ENCODE results near the gene MSX2. TPM values are rescaled to one million over a fixed set of nuclear protein-coding genes. Genes with fewer than 3 reads are reported as not detected.

The MSX2 gene
- total and polyA plus RNA-seq, 2 donors (not counting 1 experiment from before 2014, with no cell fraction given): 1.3 to 4.5 TPM

- H3K27me3 ChIP-seq (ENCODE audit: control insufficient read depth, insufficient read depth, low read length): no peaks in the 10 kb centered on the region
- H3K4me3 ChIP-seq (replicated peaks in 1 of 4; ENCODE audit: control extremely low read depth in 1 of 4, insufficient read depth in 1 of 4, low read depth in 3 of 4, low read length in 4 of 4): no peak overlapping the region
- no peaks in the 10 kb centered on the region for H3K4me1 ChIP-seq (ENCODE audit: control insufficient read depth, extremely low read depth, insufficient read depth, low read length)
- no peak overlapping the region for H3K4me2 ChIP-seq (ENCODE audit: extremely low read depth, insufficient read depth, low read length)
- H3K9me3 ChIP-seq (ENCODE audit: control insufficient read depth, insufficient read depth, low read depth, low read length): no peaks in the 10 kb centered on the region
- no peak for DNase-seq (ENCODE audit: low read depth in 2 of 2)
- H3K9ac ChIP-seq (ENCODE audit: insufficient read depth, low read length): no peak overlapping the region
- H2AFZ ChIP-seq (ENCODE audit: low read length): no peak overlapping the region
- no peaks in the 10 kb centered on the region for H3K79me2 ChIP-seq (ENCODE audit: control insufficient read depth, insufficient read depth, low read length)
- H3K27ac ChIP-seq (ENCODE audit: insufficient read depth, low read length): no peak overlapping the region
- TF ChIP-seq CTCF (conservative IDR thresholded peaks at IDR 0.05 in 1 of 2, IDR thresholded peaks at IDR 0.05 in 1 of 2; ENCODE audit: low read depth in 1 of 2, low read length in 2 of 2) (no peak), EZH2 (IDR thresholded peaks at IDR 0.05; ENCODE audit: low read length, missing control alignments) (no peak)
- H4K20me1 ChIP-seq (ENCODE audit: control insufficient read depth, extremely low read depth, insufficient read depth, low read length): no peaks in the 10 kb centered on the region
- H3K36me3 ChIP-seq (ENCODE audit: control insufficient read depth, insufficient read depth, low read length): no peaks in the 10 kb centered on the region
These were observed 39.9 kb downstream of the MSX2 start for GRCh38 chr5:174764309-174764708.

- Histone ChIP-seq H4K20me1 (ENCODE audit: control insufficient read depth, extremely low read depth, insufficient read depth, low read length) (no peaks in the 10 kb centered on the region), H3K4me1 (ENCODE audit: control insufficient read depth, extremely low read depth, insufficient read depth, low read length) (no peaks in the 10 kb centered on the region), H3K4me3 (replicated peaks in 1 of 4; ENCODE audit: control extremely low read depth in 1 of 4, insufficient read depth in 1 of 4, low read depth in 3 of 4, low read length in 4 of 4) (no peak overlapping the region), H3K9me3 (ENCODE audit: control insufficient read depth, insufficient read depth, low read depth, low read length) (no peaks in the 10 kb centered on the region), H3K36me3 (ENCODE audit: control insufficient read depth, insufficient read depth, low read length) (no peaks in the 10 kb centered on the region), H3K79me2 (ENCODE audit: control insufficient read depth, insufficient read depth, low read length) (no peaks in the 10 kb centered on the region), H3K27me3 (ENCODE audit: control insufficient read depth, insufficient read depth, low read length) (no peaks in the 10 kb centered on the region), H3K9ac (ENCODE audit: insufficient read depth, low read length) (no peak overlapping the region), H3K27ac (ENCODE audit: insufficient read depth, low read length) (no peak overlapping the region), H3K4me2 (ENCODE audit: extremely low read depth, insufficient read depth, low read length) (no peak overlapping the region), H2AFZ (ENCODE audit: low read length) (no peak overlapping the region)
- TF ChIP-seq EZH2 (IDR thresholded peaks at IDR 0.05; ENCODE audit: low read length, missing control alignments) (no peak), CTCF (conservative IDR thresholded peaks at IDR 0.05 in 1 of 2, IDR thresholded peaks at IDR 0.05 in 1 of 2; ENCODE audit: low read depth in 1 of 2, low read length in 2 of 2) (no peak)
- DNase-seq (ENCODE audit: low read depth in 2 of 2): no peak
These were observed 41.2 kb downstream of the MSX2 start for GRCh38 chr5:174765540-174765939.

- no peaks in the 10 kb centered on the region for H4K20me1 ChIP-seq (ENCODE audit: control insufficient read depth, extremely low read depth, insufficient read depth, low read length)
- no peak overlapping the region for H3K27ac ChIP-seq (ENCODE audit: insufficient read depth, low read length)
- no peak overlapping the region for H3K4me3 ChIP-seq (replicated peaks in 1 of 4; ENCODE audit: control extremely low read depth in 1 of 4, insufficient read depth in 1 of 4, low read depth in 3 of 4, low read length in 4 of 4)
- H2AFZ ChIP-seq (ENCODE audit: low read length): no peak overlapping the region
- no peak for TF ChIP-seq EZH2 (IDR thresholded peaks at IDR 0.05; ENCODE audit: low read length, missing control alignments)
- no peak for TF ChIP-seq CTCF (conservative IDR thresholded peaks at IDR 0.05 in 1 of 2, IDR thresholded peaks at IDR 0.05 in 1 of 2; ENCODE audit: low read depth in 1 of 2, low read length in 2 of 2)
- no peak overlapping the region for H3K9ac ChIP-seq (ENCODE audit: insufficient read depth, low read length)
- no peaks in the 10 kb centered on the region for H3K4me1 ChIP-seq (ENCODE audit: control insufficient read depth, extremely low read depth, insufficient read depth, low read length)
- no peaks in the 10 kb centered on the region for H3K9me3 ChIP-seq (ENCODE audit: control insufficient read depth, insufficient read depth, low read depth, low read length)
- no peaks in the 10 kb centered on the region for H3K79me2 ChIP-seq (ENCODE audit: control insufficient read depth, insufficient read depth, low read length)
- no peak overlapping the region for H3K4me2 ChIP-seq (ENCODE audit: extremely low read depth, insufficient read depth, low read length)
- DNase-seq (ENCODE audit: low read depth in 2 of 2): no peak
- no peaks in the 10 kb centered on the region for H3K36me3 ChIP-seq (ENCODE audit: control insufficient read depth, insufficient read depth, low read length)
- H3K27me3 ChIP-seq (ENCODE audit: control insufficient read depth, insufficient read depth, low read length): no peaks in the 10 kb centered on the region
These were observed 43.3 kb downstream of the MSX2 start for GRCh38 chr5:174767670-174768069.

All from fibroblast of lung (primary cell).